Naive thymus-derived CD4-positive, alpha-beta T cell (primary cell): ENCODE data around the gene PDE9A. TPM values are rescaled to one million over a fixed set of nuclear protein-coding genes. Genes with fewer than 3 reads are reported as not detected.

Source experiments
- ATAC-seq: fragments of 150-1000 bp; cut with Tn5 transposase; 2 replicates; pipeline ENCODE4 v1.10.0; 2021; ENCODE audit warnings: mild to moderate bottlenecking, moderate library complexity
- CTCF ChIA-PET: fragments of 350-600 bp; sonication (Branson Sonifier 250); formaldehyde crosslinking; loops from one replicate; lab custom pipeline; 2021; ENCODE audit warnings: antibody characterized with exemption; lab: Charles Lee
- POLR2A ChIA-PET: fragments of 350-600 bp; sonication (Branson Sonifier 250); formaldehyde crosslinking; loops from one replicate; lab custom pipeline; 2021; ENCODE audit warnings: antibody characterized with exemption, inconsistent platforms; lab: Charles Lee
- DNase-seq, 9 donors: peaks; one replicate each; pipeline versions ENCODE4 v3.0.0 to v3.0.0-alpha.2; 2020 to 2022; ENCODE audit warnings: mixed read lengths in 1 of 9
- H3K27ac ChIP-seq: one replicate; pipeline ENCODE4 v1.7.0; 2013; ENCODE audit warnings: mild to moderate bottlenecking, low read depth, low read length, moderate library complexity
- H3K27me3 ChIP-seq, 2 donors: one replicate each; pipeline ENCODE4 v1.7.0; 2013; ENCODE audit warnings: low read length in 2 of 2, mild to moderate bottlenecking in 2 of 2, moderate library complexity in 2 of 2; ENCODE audit not compliant: control insufficient read depth in 2 of 2, insufficient read depth in 2 of 2
- H3K36me3 ChIP-seq, 3 experiments: 1 replicate in 2 of 3; 2 replicates in 1 of 3; pipeline ENCODE4 v1.7.0; 2013; ENCODE audit warnings: low read length in 3 of 3, mild to moderate bottlenecking in 3 of 3, moderate library complexity in 1 of 3; ENCODE audit not compliant: insufficient read depth in 3 of 3, control insufficient read depth in 2 of 3
- H3K4me1 ChIP-seq, 2 donors: one replicate each; pipeline ENCODE4 v1.7.0; 2013; ENCODE audit warnings: low read length in 2 of 2, mild to moderate bottlenecking in 2 of 2, moderate library complexity in 1 of 2; ENCODE audit not compliant: control insufficient read depth in 2 of 2, insufficient read depth in 2 of 2
- H3K4me3 ChIP-seq: 2 replicates; pipeline ENCODE4 v1.7.0; 2013; ENCODE audit warnings: mild to moderate bottlenecking, low read length
- H3K9me3 ChIP-seq, 3 experiments: 1 replicate in 2 of 3; 2 replicates in 1 of 3; pipeline ENCODE4 v1.7.0; 2013; ENCODE audit warnings: low read length in 3 of 3; ENCODE audit not compliant: control insufficient read depth in 2 of 3
- H3K27ac Mint-ChIP-seq, 9 donors: one replicate each; pipeline ENCODE4 v1.8.0; 2020 to 2022; ENCODE audit warnings: mixed read lengths in 9 of 9, mild to moderate bottlenecking in 8 of 9, moderate library complexity in 5 of 9, inconsistent platforms in 2 of 9
- H3K27me3 Mint-ChIP-seq, 5 donors: one replicate each; pipeline ENCODE4 v1.8.0; 2021 to 2022; ENCODE audit warnings: mixed read lengths in 5 of 5, mild to moderate bottlenecking in 1 of 5
- H3K36me3 Mint-ChIP-seq, 5 donors: one replicate each; pipeline ENCODE4 v1.8.0; 2020 to 2022; ENCODE audit warnings: mixed read lengths in 5 of 5, mild to moderate bottlenecking in 3 of 5, inconsistent platforms in 1 of 5
- H3K4me1 Mint-ChIP-seq, 7 donors: one replicate each; pipeline ENCODE4 v1.8.0; 2020 to 2022; ENCODE audit warnings: mixed read lengths in 7 of 7, mild to moderate bottlenecking in 3 of 7, inconsistent platforms in 1 of 7
- H3K4me3 Mint-ChIP-seq, 10 donors: one replicate each; pipeline ENCODE4 v1.8.0; 2020 to 2022; ENCODE audit warnings: mild to moderate bottlenecking in 10 of 10, mixed read lengths in 10 of 10, moderate library complexity in 6 of 10, inconsistent platforms in 2 of 10
- H3K9me3 Mint-ChIP-seq, 11 donors: one replicate each; pipeline ENCODE4 v1.8.0; 2020 to 2022; ENCODE audit warnings: mixed read lengths in 11 of 11, mild to moderate bottlenecking in 4 of 11, inconsistent platforms in 1 of 11, moderate library complexity in 1 of 11
- intact Hi-C, 2 donors: fragments of 100-400 bp; cut with micrococcal nuclease; formaldehyde crosslinking; loops; one replicate each; pipeline ENCODE4 v1.15.1; 2023
- polyA plus RNA-seq, 2 donors: library from polyadenylated mRNA; unstranded; fragments of 300-500 nt; fragmentation: Illumina TruSeq; gene quantifications; one replicate each; pipeline ENCODE4 v1.2.3, GENCODE V29; 2021
- total RNA-seq, 6 experiments: library from RNA in 5 of 6; stranded (reverse) in 5 of 6; gene quantifications; 1 replicate in 5 of 6; 2 replicates in 1 of 6; pipeline ENCODE4 v1.2.3 and lab custom pipeline; 2021 to 2026

PDE9A gene
- total and polyA plus RNA-seq, 7 experiments from 2014 or later: 5.9 to 18.4 (median 14.7) TPM

DNA sequence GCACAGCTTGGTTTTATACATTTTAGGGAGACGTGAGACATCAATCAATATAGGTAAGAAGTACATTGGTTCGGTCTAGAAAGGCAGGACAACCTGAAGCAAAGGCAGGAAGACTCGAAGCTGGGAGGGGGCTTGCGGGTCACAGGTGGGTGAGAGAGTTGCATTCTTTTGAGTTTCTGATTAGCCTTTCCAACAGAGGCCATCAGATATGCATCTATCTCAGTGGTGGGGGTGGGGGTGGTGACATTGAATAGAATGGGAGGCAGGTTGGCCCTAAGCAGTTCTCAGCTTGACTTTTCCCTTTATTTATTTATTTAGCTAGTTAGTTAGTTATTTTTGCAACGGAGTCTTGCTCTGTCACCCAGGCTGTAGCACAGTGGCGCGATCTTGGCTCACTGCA lies 140.4 kb downstream of the PDE9A start:
- Mint-ChIP-seq H3K9me3 (no peaks in the 10 kb centered on the region), H3K27ac (peak overlapping the region in 2 of 9 donors; percentile 10 to 25), H3K4me3 (no peak overlapping the region), H3K36me3 (peaks cover 0 to 3% (median 0%) of the 10 kb centered on the region in 5 donors), H3K27me3 (peaks cover 0 to 36% (median 0%) of the 10 kb centered on the region in 5 donors), H3K4me1 (peaks cover 0 to 3% (median 0%) of the 10 kb centered on the region in 7 donors)
- ATAC-seq (no peak), DNase-seq (no peak)
- H3K9me3 ChIP-seq: no peaks in the 10 kb centered on the region
- no peak overlapping the region for H3K27ac ChIP-seq
- ChIA-PET CTCF (no interaction called here), POLR2A (interaction anchor here (0.6 to 1.0 kb wide), 2 partner anchors 14 to 219 kb away, joined by 3 read pairs; no protein-coding TSS in a partner anchor)
- no peaks in the 10 kb centered on the region for H3K4me1 ChIP-seq
- no peak overlapping the region for H3K4me3 ChIP-seq
- H3K36me3 ChIP-seq: no peaks in the 10 kb centered on the region
- intact Hi-C loops: no loop called here
- no peaks in the 10 kb centered on the region for H3K27me3 ChIP-seq

DNA sequence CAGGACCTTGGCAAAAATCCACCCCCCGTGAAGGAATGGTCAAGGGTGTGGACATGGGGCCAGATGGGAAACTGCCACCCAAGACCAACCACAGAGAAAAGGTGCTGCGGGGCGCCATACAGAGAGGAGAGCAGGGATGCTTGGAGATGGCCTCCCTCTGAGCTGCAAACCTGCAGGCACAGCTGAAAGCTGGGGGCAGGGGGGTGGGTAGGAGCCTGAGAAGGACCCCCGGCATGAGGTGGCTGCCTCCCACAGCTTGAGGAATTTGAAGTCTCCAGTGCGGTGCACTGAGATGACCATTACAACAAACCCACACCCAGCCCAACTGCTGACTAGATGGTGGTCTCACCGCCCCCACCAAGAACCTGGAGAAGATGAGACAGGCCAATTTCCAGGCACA lies 141.1 kb downstream of the PDE9A start:
- H3K9me3 ChIP-seq: no peaks in the 10 kb centered on the region
- no peaks in the 10 kb centered on the region for H3K27me3 ChIP-seq
- no peak overlapping the region for H3K27ac ChIP-seq
- POLR2A ChIA-PET: no interaction called here
- no peaks in the 10 kb centered on the region for H3K4me1 ChIP-seq
- H3K36me3 Mint-ChIP-seq: peaks cover 0 to 3% (median 0%) of the 10 kb centered on the region in 5 donors
- H3K4me3 ChIP-seq: no peak overlapping the region
- no peaks in the 10 kb centered on the region for H3K36me3 ChIP-seq
- H3K4me1 Mint-ChIP-seq: peaks cover 0 to 6% (median 2%) of the 10 kb centered on the region in 7 donors
- H3K9me3 Mint-ChIP-seq: no peaks in the 10 kb centered on the region
- H3K27ac Mint-ChIP-seq: peak overlapping the region in 2 of 9 donors; percentile 14 to 25
- intact Hi-C loops: no loop called here
- CTCF ChIA-PET: no interaction called here
- no peak for ATAC-seq
- DNase-seq: no peak
- peaks cover 0 to 35% (median 0%) of the 10 kb centered on the region in 5 donors for H3K27me3 Mint-ChIP-seq
- H3K4me3 Mint-ChIP-seq: no peak overlapping the region

DNA sequence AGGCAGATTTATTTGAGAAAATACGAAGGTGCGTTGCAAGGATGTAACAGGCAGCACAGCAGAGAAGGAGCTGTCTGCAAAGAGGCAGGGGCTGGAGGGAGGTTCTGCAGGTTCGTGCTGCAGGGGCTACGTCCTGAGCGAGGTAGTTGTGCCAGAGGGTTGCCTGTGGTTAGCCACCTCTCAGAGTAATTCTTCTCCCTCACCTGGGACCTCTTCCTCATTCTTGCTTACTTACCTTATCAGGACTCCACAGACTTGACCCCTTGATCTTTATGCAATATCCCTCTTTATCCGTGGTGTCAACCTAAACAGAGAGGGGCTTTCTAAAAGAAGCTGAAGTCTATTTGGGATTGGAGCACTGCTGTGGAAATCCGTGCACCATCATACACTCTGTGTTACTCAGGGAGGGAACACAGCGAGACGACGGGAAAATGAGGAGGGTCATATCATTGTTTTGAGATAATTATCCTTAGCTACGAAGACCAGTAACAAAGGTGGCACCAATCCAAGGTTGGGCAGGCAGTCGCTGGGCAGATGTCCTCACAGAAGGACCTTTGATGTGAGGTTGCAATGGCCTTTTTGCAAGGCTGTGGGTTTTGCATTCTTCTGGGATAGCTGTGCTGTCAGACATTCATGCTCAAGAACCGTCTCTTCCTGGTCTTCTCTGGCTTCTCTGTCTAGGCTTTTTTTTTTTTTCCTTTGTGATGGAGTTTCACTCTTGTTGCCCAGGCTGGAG lies 143.1 kb downstream of the PDE9A start:
- H3K4me1 Mint-ChIP-seq: peaks cover 0 to 7% (median 3%) of the 10 kb centered on the region in 7 donors
- CTCF ChIA-PET: interaction anchor here (0.6 to 0.7 kb wide), 2 partner anchors 14 to 794 kb away, joined by 3 to 11 read pairs; no protein-coding TSS in a partner anchor
- Histone ChIP-seq H3K4me3 (no peak overlapping the region), H3K27ac (no peak overlapping the region), H3K27me3 (no peaks in the 10 kb centered on the region), H3K9me3 (no peaks in the 10 kb centered on the region), H3K36me3 (no peaks in the 10 kb centered on the region), H3K4me1 (no peaks in the 10 kb centered on the region)
- POLR2A ChIA-PET: interaction anchor here (1.0 kb wide), 2 partner anchors 14 to 16 kb away, joined by 3 read pairs; no protein-coding TSS in a partner anchor
- H3K27me3 Mint-ChIP-seq: peaks cover 0 to 25% (median 0%) of the 10 kb centered on the region in 5 donors
- no peak overlapping the region for H3K27ac Mint-ChIP-seq
- H3K4me3 Mint-ChIP-seq: no peak overlapping the region
- intact Hi-C loops: no loop called here
- H3K36me3 Mint-ChIP-seq: peaks cover 0 to 3% (median 0%) of the 10 kb centered on the region in 5 donors
- ATAC-seq (no peak), DNase-seq (no peak)
- H3K9me3 Mint-ChIP-seq: no peaks in the 10 kb centered on the region

GRCh38 chr21:42797522-42797921 lies 144.1 kb downstream of the PDE9A start:
- Mint-ChIP-seq H3K9me3 (no peaks in the 10 kb centered on the region), H3K27me3 (peaks cover 0 to 21% (median 0%) of the 10 kb centered on the region in 5 donors), H3K4me3 (no peak overlapping the region), H3K27ac (peak overlapping the region in 1 of 9 donors; percentile 53), H3K36me3 (peaks cover 0 to 3% (median 0%) of the 10 kb centered on the region in 5 donors), H3K4me1 (peaks cover 0 to 7% (median 3%) of the 10 kb centered on the region in 7 donors)
- ATAC-seq (no peak), DNase-seq (no peak)
- H3K36me3 ChIP-seq: no peaks in the 10 kb centered on the region
- H3K27ac ChIP-seq: no peak overlapping the region
- POLR2A ChIA-PET: no interaction called here
- H3K4me1 ChIP-seq: no peaks in the 10 kb centered on the region
- H3K9me3 ChIP-seq: no peaks in the 10 kb centered on the region
- CTCF ChIA-PET: no interaction called here
- intact Hi-C loops: no loop called here
- H3K4me3 ChIP-seq: no peak overlapping the region
- no peaks in the 10 kb centered on the region for H3K27me3 ChIP-seq

GRCh38 chr21:42798106-42798505 lies 144.7 kb downstream of the PDE9A start:
- DNase-seq (no peak), ATAC-seq (no peak)
- no peaks in the 10 kb centered on the region for H3K4me1 ChIP-seq
- H3K27ac ChIP-seq: no peak overlapping the region
- Mint-ChIP-seq H3K9me3 (no peaks in the 10 kb centered on the region), H3K27me3 (peaks cover 0 to 21% (median 0%) of the 10 kb centered on the region in 5 donors), H3K4me1 (peaks cover 0 to 7% (median 3%) of the 10 kb centered on the region in 7 donors), H3K36me3 (peaks cover 0 to 3% (median 0%) of the 10 kb centered on the region in 5 donors), H3K27ac (no peak overlapping the region), H3K4me3 (no peak overlapping the region)
- no peaks in the 10 kb centered on the region for H3K27me3 ChIP-seq
- ChIA-PET POLR2A (no interaction called here), CTCF (interaction anchor here (0.6 kb wide), 1 partner anchor 55 kb away, joined by 3 read pairs; no protein-coding TSS in a partner anchor)
- no peaks in the 10 kb centered on the region for H3K9me3 ChIP-seq
- no peak overlapping the region for H3K4me3 ChIP-seq
- intact Hi-C loops: no loop called here
- no peaks in the 10 kb centered on the region for H3K36me3 ChIP-seq

DNA sequence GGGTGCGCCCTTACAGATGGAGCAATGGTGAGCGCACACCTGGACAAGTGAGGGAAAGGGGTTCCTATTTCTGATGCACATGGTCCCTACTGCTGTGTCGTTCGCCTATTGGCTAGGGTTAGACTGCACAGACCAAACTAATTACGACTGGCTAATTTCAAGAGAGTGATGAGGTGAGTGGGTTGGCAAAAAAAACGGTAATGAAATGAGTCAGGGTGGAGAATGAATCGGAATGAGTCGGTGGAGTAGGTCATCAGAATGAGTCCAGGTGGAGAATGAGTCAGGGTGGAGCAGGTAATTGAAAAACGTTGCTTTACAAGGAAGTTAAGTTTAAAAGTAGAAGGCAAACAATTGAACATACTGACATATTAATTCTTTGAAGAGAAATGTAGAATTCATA lies 146.1 kb downstream of the PDE9A start:
- peak overlapping the region in 1 of 9 donors; percentile 68 for H3K27ac Mint-ChIP-seq
- POLR2A ChIA-PET: no interaction called here
- ATAC-seq (no peak), DNase-seq (no peak)
- H3K4me1 ChIP-seq: no peaks in the 10 kb centered on the region
- H3K36me3 Mint-ChIP-seq: peaks cover 0 to 3% (median 0%) of the 10 kb centered on the region in 5 donors
- peaks cover 0 to 7% (median 3%) of the 10 kb centered on the region in 7 donors for H3K4me1 Mint-ChIP-seq
- H3K27ac ChIP-seq: no peak overlapping the region
- CTCF ChIA-PET: no interaction called here
- no peaks in the 10 kb centered on the region for H3K27me3 ChIP-seq
- no peaks in the 10 kb centered on the region for H3K9me3 ChIP-seq
- no peak overlapping the region for H3K4me3 ChIP-seq
- peaks cover 0 to 21% (median 0%) of the 10 kb centered on the region in 5 donors for H3K27me3 Mint-ChIP-seq
- H3K36me3 ChIP-seq: no peaks in the 10 kb centered on the region
- intact Hi-C loops: no loop called here
- H3K4me3 Mint-ChIP-seq: no peak overlapping the region
- no peaks in the 10 kb centered on the region for H3K9me3 Mint-ChIP-seq
